NT2/D1 (cell line): ENCODE measurements around the gene NTM.

Experiments
- DNase-seq: peaks from one replicate; pipeline ENCODE4 v3.0.0-alpha.2; 2011; ENCODE audit warnings: low read depth, low spot score
- H3K27me3 ChIP-seq: 2 replicates; pipeline ENCODE4 v1.6.0; 2011; ENCODE audit warnings: mild to moderate bottlenecking; ENCODE audit not compliant: insufficient read length, insufficient read depth
- H3K36me3 ChIP-seq: 2 replicates; pipeline ENCODE4 v1.6.1; 2011; ENCODE audit warnings: mild to moderate bottlenecking, low read length, mixed read lengths; ENCODE audit not compliant: insufficient read depth, insufficient read length
- H3K4me1 ChIP-seq: 2 replicates; pipeline ENCODE4 v1.5.1; 2011; ENCODE audit not compliant: insufficient read depth, insufficient read length
- H3K4me3 ChIP-seq: 2 replicates; pipeline ENCODE4 v1.5.1; 2011; ENCODE audit warnings: low read depth; ENCODE audit not compliant: insufficient read length
- H3K9ac ChIP-seq: 2 replicates; pipeline ENCODE4 v1.6.0; 2011; ENCODE audit warnings: low read depth; ENCODE audit not compliant: insufficient read length
- H3K9me3 ChIP-seq: 2 replicates; pipeline ENCODE4 v1.5.1; 2011; ENCODE audit warnings: mild to moderate bottlenecking, low read length; ENCODE audit not compliant: insufficient read depth
- SUZ12 ChIP-seq: IDR thresholded peaks from 2 replicates; pipeline ENCODE4 v1.6.1; 2011; ENCODE audit not compliant: insufficient read length, insufficient read depth; ENCODE audit errors: extremely low read depth
- YY1 ChIP-seq: IDR thresholded peaks from 2 replicates; pipeline ENCODE4 v1.6.1; 2011; ENCODE audit not compliant: insufficient read length, insufficient read depth
- ZNF274 ChIP-seq: IDR thresholded peaks from 2 replicates; pipeline ENCODE4 v1.6.1; 2011; ENCODE audit warnings: mild to moderate bottlenecking, low read depth, low read length

The NTM gene

GRCh38 chr11:131540676-131541075, 170.3 kb downstream of the NTM start:
- H3K27me3 ChIP-seq = no peaks in the 10 kb centered on the region
- peaks cover 5% of the 10 kb centered on the region; the same call in 1 of the 2 replicates for H3K9me3 ChIP-seq
- no peak overlapping the region for H3K4me3 ChIP-seq
- no peak overlapping the region for H3K9ac ChIP-seq
- TF ChIP-seq ZNF274 (no peak), YY1 (no peak), SUZ12 (no peak)
- H3K36me3 ChIP-seq = no peaks in the 10 kb centered on the region
- no peaks in the 10 kb centered on the region for H3K4me1 ChIP-seq
- DNase-seq = no peak

- no peak overlapping the region for H3K9ac ChIP-seq
- H3K4me3 ChIP-seq = no peak overlapping the region
- H3K4me1 ChIP-seq = peaks cover 7% of the 10 kb centered on the region
- H3K9me3 ChIP-seq = peaks cover 5% of the 10 kb centered on the region; the same call in 1 of the 2 replicates
- DNase-seq = no peak
- TF ChIP-seq YY1 (no peak), SUZ12 (no peak), ZNF274 (no peak)
- H3K27me3 ChIP-seq = no peaks in the 10 kb centered on the region
- no peaks in the 10 kb centered on the region for H3K36me3 ChIP-seq
Measured at GRCh38 chr11:131543389-131544025, 173.1 kb downstream of the NTM start.

GRCh38 chr11:131544591-131544990, 174.2 kb downstream of the NTM start:
- no peak overlapping the region for H3K4me3 ChIP-seq
- DNase-seq = peak; percentile 18
- H3K4me1 ChIP-seq = peaks cover 7% of the 10 kb centered on the region
- H3K9ac ChIP-seq = no peak overlapping the region
- peaks cover 5% of the 10 kb centered on the region; the same call in 1 of the 2 replicates for H3K9me3 ChIP-seq
- no peaks in the 10 kb centered on the region for H3K36me3 ChIP-seq
- TF ChIP-seq SUZ12 = no peak
- no peak for TF ChIP-seq YY1
- no peak for TF ChIP-seq ZNF274
- H3K27me3 ChIP-seq = no peaks in the 10 kb centered on the region

DNA sequence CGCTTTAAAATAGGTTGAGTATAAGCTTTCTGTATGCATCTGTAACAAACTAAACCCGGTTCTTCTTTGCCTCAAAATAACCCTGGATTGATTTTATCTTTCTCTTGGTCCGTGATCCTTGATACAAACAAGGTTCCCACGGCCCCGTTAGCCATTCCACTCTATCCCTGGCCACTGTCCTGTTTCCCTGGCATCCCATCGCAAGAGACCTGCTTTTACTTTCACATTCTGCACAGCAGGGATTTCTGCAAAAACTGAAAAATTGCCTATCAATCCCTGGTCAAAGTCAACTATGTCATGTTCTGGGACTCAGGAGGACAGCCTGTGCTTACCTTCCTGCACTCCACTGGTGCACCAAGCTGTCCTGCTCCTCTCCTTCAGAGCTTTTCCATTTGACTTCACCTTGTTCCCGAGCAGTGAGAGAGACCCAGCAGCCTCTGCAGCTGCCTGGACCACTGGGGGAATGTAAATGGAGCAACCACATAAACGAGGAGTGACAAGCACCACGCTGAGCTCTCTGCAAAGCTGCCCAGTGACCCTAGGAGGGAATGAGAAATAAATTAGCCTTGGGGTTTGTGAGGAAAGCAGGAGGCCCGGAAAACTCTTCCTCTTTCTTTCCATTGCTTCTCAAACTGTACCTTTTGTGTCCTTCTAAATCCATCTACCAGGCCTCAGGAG, 175.9 kb downstream of the NTM start:
- Histone ChIP-seq H3K36me3 (no peaks in the 10 kb centered on the region), H3K9me3 (no peaks in the 10 kb centered on the region), H3K27me3 (no peaks in the 10 kb centered on the region), H3K4me3 (no peak overlapping the region), H3K9ac (no peak overlapping the region), H3K4me1 (peaks cover 7% of the 10 kb centered on the region)
- no peak for TF ChIP-seq YY1
- peak; percentile 32 for DNase-seq

DNA sequence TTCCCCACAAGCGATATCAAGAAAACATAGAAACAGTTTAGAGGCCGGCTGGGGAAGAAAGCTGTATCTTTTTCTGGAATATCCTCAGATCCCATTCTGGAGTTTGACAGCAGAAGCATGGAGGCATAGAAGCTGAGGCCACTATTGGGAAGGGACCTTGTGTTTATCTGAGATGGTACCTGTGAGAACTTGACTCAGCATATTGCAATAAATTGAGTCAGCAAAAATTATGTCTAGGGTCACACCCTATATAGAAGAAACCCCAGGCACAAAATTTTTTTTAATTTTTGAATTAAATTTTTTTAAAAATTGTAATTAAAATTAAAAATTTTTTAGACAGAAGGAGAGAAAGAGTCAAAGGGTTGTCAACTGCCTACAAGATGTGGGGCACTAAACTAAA, 178.7 kb downstream of the NTM start:
- Histone ChIP-seq H3K27me3 (no peaks in the 10 kb centered on the region), H3K4me1 (peaks cover 7% of the 10 kb centered on the region), H3K9me3 (no peaks in the 10 kb centered on the region), H3K4me3 (no peak overlapping the region), H3K9ac (no peak overlapping the region), H3K36me3 (no peaks in the 10 kb centered on the region)
- DNase-seq = no peak
- TF ChIP-seq ZNF274 (no peak), YY1 (no peak), SUZ12 (no peak)

DNA sequence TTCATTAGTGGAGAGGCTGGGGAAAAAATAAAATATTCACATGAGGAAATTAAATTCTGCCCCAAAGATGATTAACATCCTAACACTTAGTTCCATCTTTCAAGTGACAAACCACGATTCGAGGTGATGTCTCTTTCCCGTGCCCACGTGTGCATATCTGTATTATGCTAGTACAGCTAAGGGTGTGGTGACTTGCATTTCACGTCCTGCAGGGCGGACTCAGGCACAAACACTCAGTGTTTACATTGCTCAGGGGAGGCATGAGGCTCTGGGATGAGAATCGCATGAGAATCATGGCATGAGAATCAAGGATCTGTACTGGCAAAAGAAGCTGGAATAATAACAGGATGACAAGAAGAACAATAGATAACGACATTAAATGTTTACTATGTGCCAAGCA, 179.4 kb downstream of the NTM start:
- Histone ChIP-seq H3K9ac (no peak overlapping the region), H3K27me3 (no peaks in the 10 kb centered on the region), H3K36me3 (no peaks in the 10 kb centered on the region), H3K4me1 (peaks cover 7% of the 10 kb centered on the region), H3K9me3 (no peaks in the 10 kb centered on the region), H3K4me3 (no peak overlapping the region)
- TF ChIP-seq SUZ12 = no peak
- TF ChIP-seq YY1 = no peak
- no peak for TF ChIP-seq ZNF274
- DNase-seq = no peak

DNA sequence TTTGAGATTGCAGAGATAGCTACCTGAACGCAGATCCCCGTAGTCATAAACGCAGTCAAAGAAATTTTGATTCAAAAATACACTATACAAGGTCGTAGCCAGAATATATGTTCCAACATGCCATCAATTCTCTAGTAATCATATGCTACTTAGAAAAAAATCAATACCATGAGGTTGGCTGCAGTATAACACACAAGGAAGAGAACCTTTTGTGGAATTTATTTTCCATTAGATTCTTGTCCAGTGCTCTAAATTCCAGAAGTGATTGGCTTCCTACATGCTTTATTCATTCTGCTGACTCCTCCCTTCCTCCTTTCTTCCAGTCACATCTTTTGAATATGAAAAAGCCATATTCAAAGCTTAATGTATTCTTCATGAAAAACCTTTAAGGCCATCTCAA, 189.9 kb downstream of the NTM start:
- H3K9me3 ChIP-seq = no peaks in the 10 kb centered on the region
- no peak for DNase-seq
- H3K9ac ChIP-seq = no peak overlapping the region
- TF ChIP-seq YY1 = no peak
- H3K36me3 ChIP-seq = no peaks in the 10 kb centered on the region
- H3K27me3 ChIP-seq = no peaks in the 10 kb centered on the region
- no peaks in the 10 kb centered on the region for H3K4me1 ChIP-seq
- no peak overlapping the region for H3K4me3 ChIP-seq
